HepG2 (cell line): ENCODE measurements around the gene LDB2. TPM values are rescaled to one million over a fixed set of nuclear protein-coding genes. Genes with fewer than 3 reads are reported as not detected.

Experiments used
- ATAC-seq: fragments of 200-7000 bp; cut with Tn5 transposase; 3 replicates; pipeline ENCODE4 v1.9.1; 2020; ENCODE audit warnings: mild to moderate bottlenecking, moderate library complexity
- BruUV-seq: library from RNA; stranded (reverse); fragments of 400-500 nt; replicated peaks from 2 replicates; lab custom pipeline; 2021; lab: Mats Ljungman, UMichigan
- CTCF ChIA-PET: fragments of 300-600 bp; formaldehyde crosslinking; extraction: SDS; loops from one replicate; lab custom pipeline; 2021; ENCODE audit warnings: low total read pairs, inconsistent platforms, low intra/inter-chr PET ratio; lab: Yijun Ruan, JAX
- POLR2A ChIA-PET: fragments of 350-600 bp; sonication (Branson Sonifier 250); formaldehyde crosslinking; loops from one replicate; lab custom pipeline; 2020; ENCODE audit warnings: antibody characterized with exemption, inconsistent platforms; lab: Yijun Ruan, JAX
- DNase-seq: peaks from one replicate; pipeline ENCODE4 v3.0.0-alpha.2; 2015; ENCODE audit warnings: low spot score
- FAIRE-seq: peaks from 3 replicates; lab custom pipeline; 2011; peaks lifted over from hg19 to GRCh38; lab: Jason Lieb, UNC
- H2AFZ ChIP-seq: one replicate; pipeline ENCODE4 v1.6.1; 2011; ENCODE audit warnings: low read length, inconsistent platforms
- H3K27ac ChIP-seq: fragments of 300-600 bp; 3 replicates; pipeline ENCODE4 v1.8.0; 2011; ENCODE audit warnings: mixed run types, mild to moderate bottlenecking, mixed read lengths, low read length, inconsistent platforms; ENCODE audit not compliant: insufficient read depth; ENCODE audit errors: extremely low read length
- H3K27me3 ChIP-seq, 2 experiments: fragments of 200-600 bp in 1 of 2; 2 replicates in 1 of 2; 3 replicates in 1 of 2; pipeline versions ENCODE4 v1.6.0 to v1.8.0; 2011; ENCODE audit warnings: low read length in 2 of 2, mild to moderate bottlenecking in 2 of 2, moderate library complexity in 2 of 2, inconsistent platforms in 1 of 2; ENCODE audit not compliant: insufficient read depth in 2 of 2, control insufficient read depth in 1 of 2
- H3K36me3 ChIP-seq, 2 experiments: fragments of 200-600 bp in 1 of 2; replicated peaks in 1 of 2; 2 replicates in 1 of 2; 3 replicates in 1 of 2; pipeline versions ENCODE4 v1.5.1 to v1.8.0; 2011; ENCODE audit warnings: low read length in 2 of 2, inconsistent platforms in 1 of 2; ENCODE audit not compliant: insufficient read depth in 2 of 2, control insufficient read depth in 1 of 2
- H3K4me1 ChIP-seq: 2 replicates; pipeline ENCODE4 v1.5.1; 2012; ENCODE audit warnings: low read length, inconsistent platforms; ENCODE audit not compliant: insufficient read depth
- H3K4me2 ChIP-seq: 2 replicates; pipeline ENCODE4 v1.6.0; 2011; ENCODE audit warnings: low read depth, low read length, inconsistent platforms
- H3K4me3 ChIP-seq, 3 experiments: fragments of 200-600 bp in 1 of 3; sonication (generic), shearing (Covaris generic) in 1 of 3; replicated peaks in 1 of 3; 2 replicates each; pipeline ENCODE4 v1.5.1; 2011 to 2016; ENCODE audit warnings: low read length in 3 of 3, inconsistent platforms in 2 of 3, low read depth in 2 of 3, mild to moderate bottlenecking in 2 of 3, control low read depth in 1 of 3, mixed read lengths in 1 of 3; ENCODE audit not compliant: insufficient read depth in 1 of 3
- H3K79me2 ChIP-seq: one replicate; pipeline ENCODE4 v1.6.1; 2011; ENCODE audit warnings: low read length, inconsistent platforms; ENCODE audit not compliant: insufficient read depth
- H3K9ac ChIP-seq: 2 replicates; pipeline ENCODE4 v1.6.0; 2011; ENCODE audit warnings: mild to moderate bottlenecking, low read depth, low read length, inconsistent platforms; ENCODE audit not compliant: insufficient read depth
- H3K9me3 ChIP-seq: 2 replicates; pipeline ENCODE4 v1.5.1; 2012; ENCODE audit warnings: mild to moderate bottlenecking, low read length
- H4K20me1 ChIP-seq: 2 replicates; pipeline ENCODE4 v1.6.0; 2011; ENCODE audit warnings: inconsistent platforms, mild to moderate bottlenecking, low read length, moderate library complexity; ENCODE audit not compliant: insufficient read depth
- GABPB1 ChIP-seq: IDR thresholded peaks from 2 replicates; pipeline ENCODE4 v1.6.1; 2016; ENCODE audit warnings: mild to moderate bottlenecking, missing genetic modification reagents, moderate library complexity, missing compliant biosample characterization
- GATAD1 ChIP-seq: IDR thresholded peaks from 2 replicates; pipeline ENCODE4 v1.6.1; 2016; ENCODE audit warnings: missing genetic modification reagents, missing compliant biosample characterization
- HDAC6 ChIP-seq: fragments of 200-600 bp; sonication (generic); IDR thresholded peaks from 2 replicates; pipeline ENCODE4 v1.7.0; 2017; ENCODE audit warnings: mild to moderate bottlenecking, antibody characterized with exemption, low read length, low read depth
- NFATC3 ChIP-seq: sonication (generic); formaldehyde crosslinking; IDR thresholded peaks from 2 replicates; pipeline ENCODE4 v1.5.1; 2020; ENCODE audit warnings: mild to moderate bottlenecking, missing genetic modification reagents
- SMC3 ChIP-seq: IDR thresholded peaks from 2 replicates; pipeline ENCODE4 v1.6.1; 2011; ENCODE audit warnings: low read length, improper control_type of control experiment
- ZNF160 ChIP-seq: sonication (generic); formaldehyde crosslinking; IDR thresholded peaks from 2 replicates; pipeline ENCODE4 v1.8.0; 2022; ENCODE audit warnings: mild to moderate bottlenecking, inconsistent platforms, missing genetic modification reagents
- ZNF33A ChIP-seq: sonication (generic); formaldehyde crosslinking; IDR thresholded peaks from 2 replicates; pipeline ENCODE4 v1.5.1; 2020; ENCODE audit warnings: missing genetic modification reagents, mild to moderate bottlenecking, moderate library complexity, borderline replicate concordance
- ZNF414 ChIP-seq: sonication (generic); formaldehyde crosslinking; IDR thresholded peaks from 2 replicates; pipeline ENCODE4 v1.5.0; 2020; ENCODE audit warnings: missing genetic modification reagents
- ZNF782 ChIP-seq: sonication (generic); formaldehyde crosslinking; IDR thresholded peaks from 2 replicates; pipeline ENCODE4 v1.4.0; 2020; ENCODE audit warnings: missing genetic modification reagents, mild to moderate bottlenecking, borderline replicate concordance
- ZSCAN29 ChIP-seq: sonication (generic); formaldehyde crosslinking; conservative IDR thresholded peaks from 2 replicates; pipeline ENCODE4 v1.4.0; 2020; ENCODE audit warnings: mild to moderate bottlenecking, missing genetic modification reagents
- WGBS: methylation state at CpG from one replicate; pipeline ENCODE4 v1.1.6; 2017; ENCODE audit warnings: low lambda C conversion rate; 5-methylcytosine and 5-hydroxymethylcytosine counted together
- in situ Hi-C: cut with HindIII; loops from 2 replicates; pipeline ENCODE4 v1.10.0; 2017; ENCODE audit warnings: low pct_unique_long_range_greater_than_20kb; ENCODE audit not compliant: extremely low pct_ligation_motif_present
- intact Hi-C: fragments of 100-400 bp; cut with micrococcal nuclease; formaldehyde crosslinking; loops from one replicate; pipeline ENCODE4 v1.10.0; 2022; ENCODE audit not compliant: unreplicated experiment
- polyA plus RNA-seq, 8 experiments: library from polyadenylated mRNA; depleted of rRNA in 3 of 8; stranded (reverse) in 7 of 8; unstranded in 1 of 8; fragments of >200 nt; fragmentation: Illumina TruSeq in 4 of 8; extraction: Trizol in 4 of 8; gene quantifications; 2 replicates each; pipeline versions ENCODE4 v1.2.1 to v1.2.3, GENCODE V29; 2011 to 2016; ENCODE audit warnings: low read depth in 4 of 8, missing spikeins in 1 of 8, mixed read lengths in 1 of 8; ENCODE audit not compliant: insufficient read depth in 1 of 8
- total RNA-seq, 5 experiments: library from RNA; depleted of rRNA; stranded (reverse); fragments of >200 nt; fragmentation: Illumina TruSeq; extraction: Trizol; gene quantifications; 2 replicates each; pipeline ENCODE4 v1.2.3, GENCODE V29; 2016; ENCODE audit warnings: low read depth in 1 of 5
- TF ChIP-seq, protein P1 (sequence below): sonication (generic); formaldehyde crosslinking; IDR thresholded peaks from 2 replicates; pipeline ENCODE4 v1.4.0; 2020; ENCODE audit warnings: low read depth, missing genetic modification reagents

Gene LDB2
- total and polyA plus RNA-seq, 2 of the 13 experiments (the other 11 are each of a cell fraction or from before 2014, with no cell fraction given): not detected

DNA sequence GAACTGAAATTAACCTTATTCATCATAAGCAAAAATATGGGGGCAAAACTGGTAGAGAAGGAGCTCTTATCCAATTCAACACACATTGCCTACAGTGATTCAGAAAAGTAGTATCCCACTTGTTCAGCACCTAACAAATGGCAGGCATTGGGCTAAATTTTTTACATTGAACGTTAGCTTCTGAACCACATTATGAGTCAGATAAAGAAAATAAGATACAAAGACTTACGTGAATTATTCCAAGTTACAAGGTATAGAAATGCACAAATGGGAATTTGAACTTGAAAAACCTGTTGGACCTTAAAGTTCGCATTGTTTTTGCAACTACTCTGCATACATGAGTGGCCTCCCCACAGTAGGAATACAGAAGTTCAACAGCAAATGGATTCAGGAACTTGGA is 210.6 kb downstream of the LDB2 start:
- Histone ChIP-seq H2AFZ (no peak overlapping the region), H3K27me3 (no peaks in the 10 kb centered on the region), H3K4me3 (no peak overlapping the region), H3K9ac (no peak overlapping the region), H3K4me1 (no peaks in the 10 kb centered on the region), H3K36me3 (no peaks in the 10 kb centered on the region), H3K79me2 (no peaks in the 10 kb centered on the region), H3K9me3 (no peaks in the 10 kb centered on the region), H3K27ac (no peak overlapping the region), H4K20me1 (no peaks in the 10 kb centered on the region), H3K4me2 (no peak overlapping the region)
- no TSS peak for BruUV-seq
- no peak for DNase-seq
- TF ChIP-seq NFATC3 (CRISPR knock-in tag): no peak
- TF ChIP-seq GATAD1 (CRISPR knock-in tag): no peak
- TF ChIP-seq ZNF414 (CRISPR knock-in tag): no peak
- TF ChIP-seq ZNF33A (CRISPR knock-in tag): no peak
- TF ChIP-seq, protein P1, sequence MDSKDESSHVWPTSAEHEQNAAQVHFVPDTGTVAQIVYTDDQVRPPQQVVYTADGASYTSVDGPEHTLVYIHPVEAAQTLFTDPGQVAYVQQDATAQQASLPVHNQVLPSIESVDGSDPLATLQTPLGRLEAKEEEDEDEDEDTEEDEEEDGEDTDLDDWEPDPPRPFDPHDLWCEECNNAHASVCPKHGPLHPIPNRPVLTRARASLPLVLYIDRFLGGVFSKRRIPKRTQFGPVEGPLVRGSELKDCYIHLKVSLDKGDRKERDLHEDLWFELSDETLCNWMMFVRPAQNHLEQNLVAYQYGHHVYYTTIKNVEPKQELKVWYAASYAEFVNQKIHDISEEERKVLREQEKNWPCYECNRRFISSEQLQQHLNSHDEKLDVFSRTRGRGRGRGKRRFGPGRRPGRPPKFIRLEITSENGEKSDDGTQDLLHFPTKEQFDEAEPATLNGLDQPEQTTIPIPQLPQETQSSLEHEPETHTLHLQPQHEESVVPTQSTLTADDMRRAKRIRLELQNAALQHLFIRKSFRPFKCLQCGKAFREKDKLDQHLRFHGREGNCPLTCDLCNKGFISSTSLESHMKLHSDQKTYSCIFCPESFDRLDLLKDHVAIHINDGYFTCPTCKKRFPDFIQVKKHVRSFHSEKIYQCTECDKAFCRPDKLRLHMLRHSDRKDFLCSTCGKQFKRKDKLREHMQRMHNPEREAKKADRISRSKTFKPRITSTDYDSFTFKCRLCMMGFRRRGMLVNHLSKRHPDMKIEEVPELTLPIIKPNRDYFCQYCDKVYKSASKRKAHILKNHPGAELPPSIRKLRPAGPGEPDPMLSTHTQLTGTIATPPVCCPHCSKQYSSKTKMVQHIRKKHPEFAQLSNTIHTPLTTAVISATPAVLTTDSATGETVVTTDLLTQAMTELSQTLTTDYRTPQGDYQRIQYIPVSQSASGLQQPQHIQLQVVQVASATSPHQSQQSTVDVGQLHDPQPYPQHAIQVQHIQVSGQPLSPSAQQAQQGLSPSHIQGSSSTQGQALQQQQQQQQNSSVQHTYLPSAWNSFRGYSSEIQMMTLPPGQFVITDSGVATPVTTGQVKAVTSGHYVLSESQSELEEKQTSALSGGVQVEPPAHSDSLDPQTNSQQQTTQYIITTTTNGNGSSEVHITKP (CRISPR knock-in tag): no peak
- no peak for TF ChIP-seq ZSCAN29 (CRISPR knock-in tag)
- TF ChIP-seq SMC3: no peak
- TF ChIP-seq ZNF782 (CRISPR knock-in tag): no peak
- TF ChIP-seq HDAC6: no peak
- TF ChIP-seq GABPB1 (CRISPR knock-in tag): no peak
- no peak for TF ChIP-seq ZNF160
- CTCF ChIA-PET: no interaction called here
- in situ Hi-C loops: no loop called here
- intact Hi-C loops: no loop called here
- FAIRE-seq: no peak
- no peak for ATAC-seq
- WGBS: 1% methylated on average over 3 of the region's 3 CpGs
- POLR2A ChIA-PET: no interaction called here
